Raji (cell line): ENCODE results near the gene VWDE.

Experiments
- POLR2A ChIP-seq: IDR thresholded peaks from 2 replicates; pipeline ENCODE4 v1.6.1; 2011; ENCODE audit warnings: low read depth, low read length, control low read depth; ENCODE audit not compliant: insufficient read depth

Gene VWDE

DNA sequence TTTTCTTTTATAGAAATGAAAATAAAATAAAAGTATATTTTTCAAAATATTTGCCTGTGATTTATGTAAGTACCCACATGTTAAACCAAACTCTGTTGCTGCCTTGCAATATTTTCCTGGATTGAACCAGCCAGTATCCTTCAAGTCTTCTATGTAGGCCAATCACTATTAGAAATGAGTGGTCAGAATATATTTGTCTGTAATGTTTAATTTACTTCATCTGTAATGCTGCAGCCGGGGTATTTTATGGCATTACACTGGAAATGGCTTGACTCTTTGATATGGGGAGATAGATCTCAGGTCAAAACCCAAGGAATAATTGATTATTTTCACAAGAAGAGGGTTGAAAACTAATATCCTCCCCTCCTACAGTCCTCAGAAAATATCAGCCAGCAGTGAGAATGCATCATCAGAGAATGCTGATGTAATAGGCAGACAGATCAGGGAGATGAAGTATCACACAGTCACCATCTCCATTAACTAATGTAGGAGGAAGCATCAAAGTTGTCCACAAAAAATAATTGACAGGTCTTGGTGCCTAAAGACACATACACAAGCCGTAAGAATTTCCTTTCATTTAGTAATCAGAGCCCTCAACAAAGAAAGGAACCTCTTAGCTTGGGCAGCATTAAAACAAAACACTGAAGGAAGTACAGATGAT, 82.5 kb downstream of the VWDE start:
- no peak for TF ChIP-seq POLR2A

DNA sequence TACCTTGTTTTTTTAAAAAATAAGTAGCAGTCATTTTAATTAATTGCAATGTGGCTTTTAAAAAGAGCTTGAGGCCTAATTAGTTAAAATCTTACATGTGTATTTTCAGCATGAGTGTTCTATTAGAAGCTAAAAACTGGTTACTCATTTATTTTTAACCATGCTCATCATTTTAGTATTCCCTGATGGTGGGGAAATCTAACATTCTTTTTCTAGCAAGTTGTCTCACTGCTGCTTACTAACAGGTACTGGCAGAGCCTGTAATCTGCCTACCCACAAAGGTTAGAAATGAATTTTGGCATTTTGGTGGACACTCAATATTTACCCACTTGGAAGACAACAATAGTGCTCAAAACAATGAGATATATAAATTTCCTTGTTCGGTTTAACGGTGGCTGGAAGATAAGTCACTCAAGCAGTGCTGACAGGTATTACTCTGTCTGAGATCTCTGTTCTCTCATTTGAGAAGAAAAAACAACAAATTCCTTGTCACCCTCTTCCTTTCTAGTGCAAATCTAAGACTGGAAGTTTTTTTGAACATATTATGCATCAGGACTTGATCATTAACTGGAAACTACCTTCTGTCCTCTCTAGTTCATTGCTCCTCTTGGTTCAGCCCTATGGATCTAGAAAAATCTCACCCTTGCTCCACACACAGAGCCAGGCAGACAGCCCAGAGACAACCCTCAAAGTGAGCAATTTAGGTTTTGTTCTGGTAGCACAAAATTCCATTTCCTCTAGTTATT, 83.3 kb downstream of the VWDE start:
- TF ChIP-seq POLR2A: no peak

DNA sequence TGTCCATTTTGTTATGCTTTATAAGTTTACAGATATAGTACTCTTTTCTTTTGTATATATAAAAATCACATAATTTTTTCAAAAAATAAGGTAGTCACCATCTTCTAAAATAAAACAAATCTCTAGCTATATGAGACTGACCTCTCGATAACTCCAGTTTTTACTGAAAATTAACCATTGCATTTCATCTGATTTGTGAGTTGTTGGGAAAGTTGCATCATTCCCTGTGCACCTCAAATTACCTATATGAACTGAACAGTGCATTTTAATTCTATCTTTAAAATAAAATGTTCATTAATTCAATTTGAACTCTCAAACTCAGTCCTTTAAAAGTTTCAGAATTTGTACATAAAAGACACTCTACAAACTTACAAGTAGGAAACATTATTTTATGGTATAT, 86.0 kb downstream of the VWDE start:
- no peak for TF ChIP-seq POLR2A

DNA sequence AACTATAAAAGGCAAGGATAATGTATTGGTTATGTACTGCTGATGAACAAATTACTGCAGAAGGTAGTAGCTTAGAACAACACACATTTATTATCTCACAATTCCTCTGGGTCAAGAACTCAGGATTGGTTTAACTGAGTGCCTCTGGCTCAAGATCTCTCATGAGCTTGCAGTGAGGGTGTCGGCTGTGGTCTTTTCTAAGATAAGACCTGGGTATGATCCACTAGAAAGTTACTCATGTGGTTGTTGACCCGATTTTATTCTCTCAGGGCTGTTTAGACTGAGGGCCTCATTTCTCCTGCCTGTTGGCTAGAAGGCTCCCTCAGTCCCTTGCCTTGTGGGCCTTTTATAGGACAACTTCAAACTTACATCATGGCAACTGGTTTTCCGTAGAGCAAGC, 86.7 kb downstream of the VWDE start:
- no peak for TF ChIP-seq POLR2A

DNA sequence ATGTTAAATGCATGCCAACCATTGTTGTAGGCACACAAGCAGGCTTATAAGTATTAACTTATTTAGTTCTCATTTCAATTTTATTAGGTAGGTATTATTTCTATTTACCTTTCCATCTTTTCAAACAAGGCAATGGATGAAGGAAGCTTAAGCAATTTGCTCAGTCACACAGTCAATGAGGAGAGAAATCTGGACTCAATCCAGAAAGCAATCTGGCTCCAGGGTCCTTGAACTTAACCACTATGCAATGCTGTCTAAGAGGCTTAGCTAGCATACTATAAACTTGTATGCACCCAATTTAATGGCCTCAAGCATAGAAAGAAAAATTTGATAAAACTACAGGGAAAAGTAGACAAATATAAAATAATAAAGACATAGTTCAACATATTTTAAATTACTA, 88.6 kb downstream of the VWDE start:
- TF ChIP-seq POLR2A: no peak

DNA sequence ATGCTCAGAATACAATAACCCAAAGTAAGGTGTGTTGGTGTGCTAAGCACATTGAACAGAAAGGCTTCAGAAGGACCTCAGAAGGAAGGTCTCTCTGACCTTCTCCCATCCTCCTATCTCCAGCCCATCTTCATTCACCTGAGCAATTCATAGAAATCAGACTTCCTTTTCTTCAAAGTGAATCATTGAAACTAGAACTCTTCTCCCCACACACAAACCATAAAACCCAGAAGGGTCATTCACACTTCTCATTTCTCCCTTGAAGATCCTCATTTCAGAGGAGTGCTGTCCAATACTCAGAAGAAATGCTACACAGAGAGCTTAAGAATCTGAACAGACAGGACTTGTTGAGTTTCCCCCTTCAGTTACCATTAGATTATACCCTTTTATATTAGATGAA, 89.5 kb downstream of the VWDE start:
- no peak for TF ChIP-seq POLR2A

DNA sequence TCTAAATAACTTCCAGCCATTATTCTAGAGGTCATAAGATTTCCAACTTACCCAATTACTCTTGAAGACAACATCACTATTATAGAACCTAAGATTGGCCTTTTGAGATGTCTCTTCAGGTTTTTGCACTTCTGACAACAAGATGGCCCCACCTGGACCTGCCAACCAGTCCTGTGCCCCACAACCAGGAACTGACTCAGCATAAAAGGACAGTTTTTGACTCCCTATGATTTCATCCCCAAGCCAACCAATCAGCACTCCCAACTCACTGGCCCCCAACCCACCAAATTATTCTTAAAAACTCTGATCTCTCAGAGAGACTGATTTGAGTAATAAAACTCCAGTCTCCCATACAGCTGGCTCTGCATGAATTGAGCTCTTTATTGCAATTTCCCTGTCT, 98.2 kb downstream of the VWDE start:
- TF ChIP-seq POLR2A: no peak

DNA sequence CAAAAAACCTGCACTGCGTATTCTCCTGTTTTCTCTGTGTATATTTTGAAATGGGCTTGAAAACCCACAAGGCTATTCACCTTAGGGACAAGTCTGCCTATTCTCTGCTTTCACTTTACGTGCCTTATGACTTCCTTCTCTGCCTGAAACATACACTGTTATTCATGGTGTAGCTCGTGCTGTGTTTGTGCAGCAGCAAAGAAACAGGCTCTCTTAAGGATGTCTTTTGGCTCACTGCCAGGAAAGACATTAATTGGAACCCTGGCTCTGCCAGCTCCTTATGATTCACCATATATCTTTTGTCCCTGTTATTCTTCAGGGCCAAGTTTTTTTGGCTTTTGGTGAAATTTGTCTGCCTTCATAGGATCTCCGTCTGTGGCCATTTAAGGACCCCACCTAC, 100.2 kb downstream of the VWDE start:
- no peak for TF ChIP-seq POLR2A

DNA sequence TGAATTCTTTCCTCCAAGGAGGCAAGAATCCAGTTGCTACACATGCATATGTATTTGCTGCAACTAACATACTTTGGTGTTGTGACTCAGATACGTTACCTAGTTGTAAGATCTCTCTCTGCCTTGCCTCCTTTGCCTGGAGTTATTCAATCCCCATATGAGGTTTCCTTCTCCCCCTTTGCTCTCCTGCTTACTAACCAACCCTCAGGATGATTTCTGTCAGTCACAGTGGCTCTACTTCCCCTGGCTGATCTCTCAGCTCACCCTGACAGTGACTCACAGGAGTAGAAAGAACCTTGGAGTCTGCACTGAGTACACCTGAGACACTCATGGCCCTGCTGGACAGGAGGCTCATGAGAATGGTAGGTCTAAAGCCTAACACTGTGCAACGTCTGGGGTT, 100.6 kb downstream of the VWDE start:
- no peak for TF ChIP-seq POLR2A

DNA sequence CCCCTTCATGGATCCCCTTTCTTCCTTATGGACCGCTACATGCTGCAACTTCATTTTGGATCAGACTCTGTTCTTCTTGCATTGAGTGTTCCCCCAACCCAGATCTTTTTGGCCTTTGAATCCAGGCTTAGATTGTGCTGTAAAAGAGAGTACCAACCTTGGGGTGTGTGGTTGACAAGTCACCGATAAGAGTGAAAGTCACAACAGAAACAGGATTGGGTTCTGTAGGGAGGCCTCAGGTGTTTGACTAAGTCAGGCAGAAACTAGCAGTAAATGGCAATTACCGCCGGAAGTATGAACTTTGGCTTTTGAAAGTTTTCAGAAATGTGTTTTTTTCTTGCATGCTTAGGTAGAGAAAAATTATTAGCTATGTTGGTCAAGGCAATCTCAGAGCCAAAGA, 103.2 kb downstream of the VWDE start:
- no peak for TF ChIP-seq POLR2A

DNA sequence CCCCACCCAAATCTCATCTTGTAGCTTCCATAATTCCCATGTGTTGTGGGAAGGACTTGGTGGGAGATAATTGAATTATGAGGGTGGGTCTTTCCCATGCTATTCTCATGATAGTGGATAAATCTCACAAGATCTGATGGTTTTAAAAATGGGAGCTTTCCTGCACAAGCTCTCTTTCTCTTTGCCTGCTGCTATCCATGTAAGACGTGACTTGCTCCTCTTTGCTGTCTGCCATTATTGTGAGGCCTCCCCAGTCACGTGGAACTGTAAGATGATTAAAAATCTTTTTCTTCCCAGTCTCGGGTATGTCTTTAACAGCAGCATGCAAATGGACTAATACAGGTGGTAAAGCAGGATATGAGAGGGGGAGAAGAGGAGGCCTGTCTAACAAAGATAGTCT, 104.3 kb downstream of the VWDE start:
- no peak for TF ChIP-seq POLR2A

DNA sequence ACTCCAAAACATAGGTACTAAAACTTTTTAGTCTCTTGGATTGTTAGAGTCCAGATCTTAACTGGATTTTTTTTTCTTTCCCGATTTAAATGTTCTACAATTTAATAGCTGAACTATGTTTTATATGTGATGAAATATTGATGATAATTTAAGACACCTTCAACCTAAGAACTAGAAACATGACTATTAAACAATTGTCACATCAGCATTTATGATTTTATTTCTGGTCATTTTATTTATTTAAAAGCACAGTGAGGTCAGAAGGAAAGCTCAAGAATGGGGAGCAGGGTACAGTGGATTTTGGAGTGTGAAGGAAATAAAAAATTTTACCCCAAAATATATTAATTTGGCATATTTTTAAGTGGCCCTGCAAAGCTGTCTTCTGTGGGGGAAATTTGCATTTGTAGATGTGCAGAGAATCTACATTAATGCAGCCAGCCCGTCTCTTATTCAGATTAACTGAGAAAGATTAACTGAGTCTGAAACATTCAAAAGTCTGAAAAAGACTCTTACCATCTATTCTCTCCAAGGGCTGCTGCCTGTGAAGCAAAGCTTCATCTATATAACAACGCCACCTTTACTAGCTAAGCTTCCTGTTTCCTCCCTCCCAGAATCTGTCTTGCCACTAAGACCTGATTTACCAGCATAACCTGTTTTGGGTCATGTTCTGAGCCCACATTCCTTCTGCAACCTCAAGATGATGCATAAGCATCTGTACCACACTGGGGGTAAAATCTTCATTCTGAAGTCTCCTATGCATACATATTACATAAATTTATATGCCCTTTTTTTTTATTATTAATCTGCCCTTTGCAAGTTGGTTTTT, 106.2 kb downstream of the VWDE start:
- TF ChIP-seq POLR2A: no peak

DNA sequence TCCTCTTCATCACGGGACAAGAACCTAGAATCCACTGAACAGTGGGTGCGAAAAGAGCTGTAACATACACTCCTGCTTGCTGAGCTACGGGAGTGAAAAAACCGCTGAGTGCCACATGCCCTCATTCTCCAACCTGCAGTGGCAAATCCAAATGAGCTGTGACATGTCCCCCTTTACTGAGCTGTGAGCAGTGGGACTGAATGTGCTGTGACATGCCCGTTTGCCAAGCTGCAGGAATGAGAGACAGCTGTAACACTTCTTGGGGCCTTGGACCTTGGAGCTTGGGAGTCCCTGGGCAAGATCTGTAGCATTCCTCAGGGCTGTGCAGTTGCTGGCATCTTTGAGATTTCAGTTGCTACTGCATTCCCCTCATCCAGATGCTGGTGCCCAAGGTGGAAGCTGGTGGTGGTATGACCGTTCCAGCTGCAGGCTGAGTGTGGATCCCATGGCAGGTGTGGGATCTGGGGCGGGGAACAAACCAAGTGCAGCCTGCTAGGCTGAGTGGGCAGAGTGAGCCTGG, 107.6 kb downstream of the VWDE start:
- no peak for TF ChIP-seq POLR2A

DNA sequence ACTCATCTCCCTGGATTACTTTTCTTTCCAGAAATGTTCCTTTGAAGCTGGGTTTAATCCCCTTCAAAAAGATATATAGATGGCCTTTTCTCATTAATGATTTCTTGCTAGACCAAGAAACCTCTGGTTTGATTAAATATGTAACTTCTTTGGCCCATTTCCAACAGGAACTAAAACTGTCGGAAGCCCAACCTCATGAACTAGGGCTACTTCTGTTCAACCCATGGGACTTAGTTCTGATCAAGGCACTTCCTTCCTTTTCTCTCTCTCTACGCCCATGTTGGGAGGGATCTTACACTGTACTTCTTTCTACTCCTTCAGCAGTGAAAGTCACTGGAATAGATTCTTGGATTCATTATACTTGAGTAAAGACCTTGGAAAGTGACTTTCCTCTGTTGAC, 109.0 kb downstream of the VWDE start:
- TF ChIP-seq POLR2A: no peak

DNA sequence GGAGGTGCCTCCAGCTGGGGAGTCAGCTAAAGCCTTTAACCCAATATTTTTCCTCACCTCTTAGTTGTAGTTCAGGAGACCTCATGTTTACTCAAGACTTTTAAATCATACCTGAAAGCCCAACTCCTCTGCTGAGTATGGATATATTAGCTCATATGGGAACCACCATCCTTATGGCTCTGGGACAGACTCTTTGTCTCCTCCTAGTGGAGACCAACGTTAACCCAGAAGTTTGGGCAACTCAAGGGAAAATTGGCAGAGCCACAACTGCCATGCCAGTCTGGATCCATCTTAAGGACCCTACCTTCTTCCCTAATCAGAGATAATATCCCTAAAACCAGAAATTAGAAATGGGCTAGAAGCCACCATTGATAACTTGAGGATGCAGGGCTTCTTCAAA, 111.8 kb downstream of the VWDE start:
- no peak for TF ChIP-seq POLR2A

DNA sequence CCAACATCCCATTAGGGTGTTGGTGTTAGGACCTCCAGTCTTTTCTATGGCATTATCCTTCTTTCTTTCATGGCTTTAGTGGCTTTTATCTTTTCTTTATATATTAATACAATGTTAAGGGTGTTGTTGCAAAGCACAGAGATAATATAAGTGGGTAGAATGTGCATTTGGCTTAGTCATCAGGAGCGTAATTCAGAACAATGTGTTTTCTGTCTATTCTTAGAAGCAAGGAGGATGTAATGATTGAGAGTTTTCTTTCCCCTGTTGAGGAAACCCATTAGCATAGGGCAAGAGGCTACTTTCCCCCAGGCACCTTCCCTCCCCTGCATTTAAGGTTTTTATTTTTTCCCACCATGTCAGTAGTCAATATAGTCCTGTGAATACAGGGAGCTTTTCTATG, 112.9 kb downstream of the VWDE start:
- TF ChIP-seq POLR2A: no peak

DNA sequence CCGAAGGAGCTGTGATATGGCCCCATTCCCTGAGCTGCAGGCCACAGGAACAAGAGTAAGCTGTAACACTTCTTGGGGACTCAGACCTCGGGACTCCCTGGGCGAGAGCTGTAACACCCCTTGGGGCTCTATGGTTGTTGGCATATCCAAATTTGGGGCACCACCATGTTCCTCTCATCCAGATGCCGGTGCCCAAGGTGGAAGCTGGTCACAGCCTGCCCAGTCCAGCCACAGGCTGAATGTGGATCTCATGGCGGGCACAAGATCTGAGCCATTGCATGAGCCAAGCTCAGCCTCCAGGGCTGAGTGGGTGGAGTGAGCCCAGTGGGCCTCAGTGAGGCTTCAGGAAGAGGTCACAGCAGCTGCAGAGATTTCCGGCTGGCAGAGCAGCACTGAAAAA, 113.7 kb downstream of the VWDE start:
- no peak for TF ChIP-seq POLR2A

DNA sequence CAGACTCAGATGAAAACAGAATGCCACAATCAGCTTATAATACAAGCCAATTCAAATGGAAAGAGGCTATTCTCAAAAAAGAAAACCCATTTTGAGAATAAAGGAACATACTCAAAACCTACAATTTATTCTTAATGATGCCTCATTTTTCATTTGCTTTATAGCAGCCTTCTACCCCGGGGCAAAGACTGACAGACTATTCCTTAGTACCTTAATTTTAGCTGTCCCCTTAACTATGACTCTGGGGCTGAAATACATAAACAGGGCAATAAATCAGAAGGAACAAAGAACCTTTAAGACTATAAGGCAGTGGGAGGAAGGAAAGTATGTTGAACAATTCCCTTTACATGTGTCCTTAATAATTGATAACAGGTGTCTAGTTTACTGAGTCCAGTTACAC, 115.8 kb downstream of the VWDE start:
- no peak for TF ChIP-seq POLR2A
